Activated CD4-positive, alpha-beta T cell treated with anti-CD3 and anti-CD28 coated beads for 36 hours (primary cell): ENCODE results near the gene ZFAND2A. TPM values are rescaled to one million over a fixed set of nuclear protein-coding genes. Genes with fewer than 3 reads are reported as not detected.
A peak's percentile ranks its signal among the peaks of the same experiment; 100 is the strongest.
"Not testable (repeated sequence)": the region's sequence is repeated elsewhere in the genome, so short reads cannot be mapped to it uniquely, and the experiment has no call there.

Experiments
- ATAC-seq: fragments of 200-7000 bp; cut with Tn5 transposase; one replicate; pipeline ENCODE4 v1.10.0; 2021; ENCODE audit warnings: mild to moderate bottlenecking, moderate library complexity
- CTCF ChIA-PET: fragments of 350-600 bp; sonication (Branson Sonifier 250); formaldehyde crosslinking; loops from one replicate; lab custom pipeline; 2021; ENCODE audit warnings: antibody characterized with exemption; lab: Charles Lee
- POLR2A ChIA-PET: fragments of 350-600 bp; sonication (Branson Sonifier 250); formaldehyde crosslinking; loops from one replicate; lab custom pipeline; 2021; ENCODE audit warnings: antibody characterized with exemption, inconsistent platforms; lab: Charles Lee
- DNase-seq: peaks from one replicate; pipeline ENCODE4 v3.0.0-alpha.2; 2020
- H3K27ac Mint-ChIP-seq: one replicate; pipeline ENCODE4 v1.8.0; 2021; ENCODE audit warnings: mixed read lengths
- H3K27me3 Mint-ChIP-seq: one replicate; pipeline ENCODE4 v1.8.0; 2021; ENCODE audit warnings: mixed read lengths
- H3K36me3 Mint-ChIP-seq: one replicate; pipeline ENCODE4 v1.8.0; 2021; ENCODE audit warnings: low read depth, mixed read lengths
- H3K4me1 Mint-ChIP-seq: one replicate; pipeline ENCODE4 v1.8.0; 2021; ENCODE audit warnings: mixed read lengths
- H3K4me3 Mint-ChIP-seq: one replicate; pipeline ENCODE4 v1.8.0; 2021; ENCODE audit warnings: mild to moderate bottlenecking, moderate library complexity, mixed read lengths
- H3K9me3 Mint-ChIP-seq: one replicate; pipeline ENCODE4 v1.8.0; 2021; ENCODE audit warnings: low read depth, mixed read lengths
- intact Hi-C, 2 experiments: fragments of 100-400 bp; cut with DNase I in 1 of 2; cut with micrococcal nuclease in 1 of 2; formaldehyde crosslinking; loops; one replicate each; pipeline versions ENCODE4 v1.14.2 to v1.15.1; 2022 to 2024; cut with DNase I, micrococcal nuclease
- total RNA-seq, 2 experiments: library from RNA; stranded (reverse); gene quantifications; one replicate each; pipeline ENCODE4 v1.2.3, GENCODE V29; 2021

Gene ZFAND2A
- total RNA-seq, 2 experiments from 2014 or later, result 21.6 to 25.2 TPM

- Mint-ChIP-seq H3K36me3 (no peaks in the 10 kb centered on the region), H3K9me3 (no peaks in the 10 kb centered on the region), H3K27ac (peak overlapping the region; percentile 43), H3K4me1 (peaks cover 11% of the 10 kb centered on the region), H3K27me3 (peaks cover 8% of the 10 kb centered on the region), H3K4me3 (peak overlapping the region; percentile 45)
- ChIA-PET POLR2A (interaction anchor here (0.6 kb wide), 1 partner anchor 174 kb away, joined by 6 read pairs; no protein-coding TSS in a partner anchor), CTCF (interaction anchor here (0.7 to 2.9 kb wide), 11 partner anchors 11 to 185 kb away, joined by 3 to 35 read pairs (median 4); partner anchors contain the start of gene GPER1)
- intact Hi-C loops, result loop anchor here (5.0 kb wide), 2 partner anchors 88 to 253 kb away; partner anchors contain the start of gene GPER1 (in 1 of the 2)
- DNase-seq (no peak), ATAC-seq (no peak)
These were observed 15.6 kb upstream of the ZFAND2A start for GRCh38 chr7:1175597-1175966.

- Mint-ChIP-seq H3K4me3 (no peak overlapping the region), H3K27ac (peak overlapping the region; percentile 43), H3K4me1 (peaks cover 13% of the 10 kb centered on the region), H3K27me3 (peaks cover 6% of the 10 kb centered on the region), H3K36me3 (no peaks in the 10 kb centered on the region), H3K9me3 (no peaks in the 10 kb centered on the region)
- ATAC-seq (no peak), DNase-seq (no peak)
- ChIA-PET POLR2A (interaction anchor here (0.6 kb wide), 1 partner anchor 175 kb away, joined by 6 read pairs; no protein-coding TSS in a partner anchor), CTCF (interaction anchor here (0.9 to 2.9 kb wide), 9 partner anchors 12 to 182 kb away, joined by 3 to 35 read pairs (median 5); partner anchors contain the start of gene GPER1)
- intact Hi-C loops, result loop anchor here (5.0 kb wide), 2 partner anchors 88 to 253 kb away; partner anchors contain the start of gene GPER1 (in 1 of the 2)
These were observed 15.0 kb upstream of the ZFAND2A start for GRCh38 chr7:1174881-1175596.

- no peak overlapping the region for H3K27ac Mint-ChIP-seq
- DNase-seq (no peak), ATAC-seq (no peak)
- peaks cover 3% of the 10 kb centered on the region for H3K27me3 Mint-ChIP-seq
- no peaks in the 10 kb centered on the region for H3K36me3 Mint-ChIP-seq
- H3K4me1 Mint-ChIP-seq, result peaks cover 23% of the 10 kb centered on the region
- no peaks in the 10 kb centered on the region for H3K9me3 Mint-ChIP-seq
- intact Hi-C loops, result no loop called here
- no peak overlapping the region for H3K4me3 Mint-ChIP-seq
- ChIA-PET CTCF (interaction anchor here (0.7 to 0.9 kb wide), 2 partner anchors 179 to 859 kb away, joined by 3 read pairs; no protein-coding TSS in a partner anchor), POLR2A (interaction anchor here (0.5 kb wide), 1 partner anchor 13 kb away, joined by 5 read pairs; no protein-coding TSS in a partner anchor)
These were observed 14.0 kb upstream of the ZFAND2A start for GRCh38 chr7:1174002-1174401.

GRCh38 chr7:1172666-1173523, 12.9 kb upstream of the ZFAND2A start:
- ChIA-PET POLR2A (no interaction called here), CTCF (interaction anchor here (0.6 to 0.9 kb wide), 4 partner anchors 34 to 180 kb away, joined by 3 to 6 read pairs (median 4); no protein-coding TSS in a partner anchor)
- ATAC-seq, result no peak
- Mint-ChIP-seq H3K36me3 (no peaks in the 10 kb centered on the region), H3K9me3 (no peaks in the 10 kb centered on the region), H3K27me3 (no peaks in the 10 kb centered on the region), H3K4me3 (no peak overlapping the region), H3K4me1 (peaks cover 24% of the 10 kb centered on the region), H3K27ac (no peak overlapping the region)
- intact Hi-C loops, result no loop called here
- no peak for DNase-seq

GRCh38 chr7:1171516-1171915, 11.5 kb upstream of the ZFAND2A start:
- POLR2A ChIA-PET, H3K27me3 Mint-ChIP-seq, H3K4me3 Mint-ChIP-seq, H3K9me3 Mint-ChIP-seq, ATAC-seq, H3K27ac Mint-ChIP-seq, H3K36me3 Mint-ChIP-seq: not testable (repeated sequence)
- peaks cover 18% of the 10 kb centered on the region for H3K4me1 Mint-ChIP-seq
- peak; percentile 47 for DNase-seq
- intact Hi-C loops, result loop anchor here in 1 of 2 experiments (2.0 kb wide), 1 partner anchor 355 kb away; no protein-coding TSS in a partner anchor
- CTCF ChIA-PET, result interaction anchor here (0.7 kb wide), 1 partner anchor 34 kb away, joined by 4 read pairs; a partner anchor contains a TSS

GRCh38 chr7:1170741-1171501, 10.9 kb upstream of the ZFAND2A start:
- DNase-seq, result no peak
- Mint-ChIP-seq H3K27ac (no peak overlapping the region), H3K9me3 (no peaks in the 10 kb centered on the region), H3K27me3 (no peaks in the 10 kb centered on the region), H3K4me3 (no peak overlapping the region), H3K36me3 (no peaks in the 10 kb centered on the region), H3K4me1 (peaks cover 12% of the 10 kb centered on the region)
- no peak for ATAC-seq
- CTCF ChIA-PET, result interaction anchor here (0.6 to 1.3 kb wide), 5 partner anchors 16 to 33 kb away, joined by 3 to 6 read pairs (median 4); a partner anchor contains a TSS
- intact Hi-C loops, result loop anchor here (1.0 to 2.0 kb wide), 5 partner anchors 11 to 354 kb away; partner anchors contain the start of genes COX19 (in 1 of the 2), MICALL2 (in 1 of the 2) and ZFAND2A (in 1 of the 2)
- POLR2A ChIA-PET, result no interaction called here

- DNase-seq (peak; percentile 98), ATAC-seq (peak; percentile 99)
- peaks cover 12% of the 10 kb centered on the region for H3K4me1 Mint-ChIP-seq
- no peaks in the 10 kb centered on the region for H3K36me3 Mint-ChIP-seq
- H3K9me3 Mint-ChIP-seq, result no peaks in the 10 kb centered on the region
- H3K27ac Mint-ChIP-seq, result peak overlapping the region; percentile 94
- CTCF ChIA-PET, result interaction anchor here (0.6 to 1.8 kb wide), 7 partner anchors 7 to 293 kb away, joined by 3 to 6 read pairs (median 3); partner anchors contain the start of gene GET4
- no peaks in the 10 kb centered on the region for H3K27me3 Mint-ChIP-seq
- POLR2A ChIA-PET, result no interaction called here
- H3K4me3 Mint-ChIP-seq, result peak overlapping the region; percentile 71
- intact Hi-C loops, result loop anchor here (1.0 to 10.0 kb wide), 7 partner anchors 9 to 565 kb away; partner anchors contain the start of genes ZFAND2A (in 2 of the 2), COX19 (in 1 of the 2) and MICALL2 (in 1 of the 2)
These were observed 9.7 kb upstream of the ZFAND2A start for GRCh38 chr7:1169409-1170368.

GRCh38 chr7:1168422-1168821, 8.4 kb upstream of the ZFAND2A start:
- no peak for DNase-seq
- POLR2A ChIA-PET, result interaction anchor here (0.6 kb wide), 1 partner anchor 20 kb away, joined by 3 read pairs; no protein-coding TSS in a partner anchor
- CTCF ChIA-PET, result interaction anchor here (0.6 to 1.8 kb wide), 3 partner anchors 9 to 1073 kb away, joined by 4 to 6 read pairs (median 5); a partner anchor contains a TSS
- Mint-ChIP-seq H3K9me3 (no peaks in the 10 kb centered on the region), H3K27me3 (no peaks in the 10 kb centered on the region), H3K4me3 (no peak overlapping the region), H3K36me3 (peaks cover 2% of the 10 kb centered on the region), H3K4me1 (peaks cover 12% of the 10 kb centered on the region), H3K27ac (no peak overlapping the region)
- no peak for ATAC-seq
- intact Hi-C loops, result loop anchor here in 1 of 2 experiments (10.0 kb wide), 1 partner anchor 564 kb away; no protein-coding TSS in a partner anchor

GRCh38 chr7:1164436-1164835, 4.4 kb upstream of the ZFAND2A start:
- peaks cover 12% of the 10 kb centered on the region for H3K36me3 Mint-ChIP-seq
- no peaks in the 10 kb centered on the region for H3K27me3 Mint-ChIP-seq
- no peaks in the 10 kb centered on the region for H3K9me3 Mint-ChIP-seq
- peaks cover 11% of the 10 kb centered on the region for H3K4me1 Mint-ChIP-seq
- no peak for DNase-seq
- ChIA-PET POLR2A (no interaction called here), CTCF (no interaction called here)
- no peak overlapping the region for H3K27ac Mint-ChIP-seq
- intact Hi-C loops, result loop anchor here in 1 of 2 experiments (5.0 to 10.0 kb wide), 3 partner anchors 122 to 1353 kb away; partner anchors contain the start of genes GPR146 and LFNG
- no peak for ATAC-seq
- no peak overlapping the region for H3K4me3 Mint-ChIP-seq
